HG03571 (cell line): Measurements from ENCODE around the gene RYR2.

Experiments
- ATAC-seq: cut with Tn5 transposase; IDR thresholded peaks from one replicate; pipeline ENCODE4 v1.9.1; 2021; ENCODE audit not compliant: unreplicated experiment

RYR2 gene

GRCh38 chr1:237191403-237191802 is 149.4 kb downstream of the RYR2 start:
- ATAC-seq, result no peak

- ATAC-seq, result no peak
Observed at GRCh38 chr1:237197470-237198425, 155.8 kb downstream of the RYR2 start.

GRCh38 chr1:237199026-237199425 is 157.0 kb downstream of the RYR2 start:
- no peak for ATAC-seq

GRCh38 chr1:237201155-237201554 is 159.2 kb downstream of the RYR2 start:
- no peak for ATAC-seq

- ATAC-seq, result no peak
Observed at GRCh38 chr1:237204841-237205240, 162.9 kb downstream of the RYR2 start.

- no peak for ATAC-seq
Observed at GRCh38 chr1:237205400-237206064, 163.5 kb downstream of the RYR2 start.

DNA sequence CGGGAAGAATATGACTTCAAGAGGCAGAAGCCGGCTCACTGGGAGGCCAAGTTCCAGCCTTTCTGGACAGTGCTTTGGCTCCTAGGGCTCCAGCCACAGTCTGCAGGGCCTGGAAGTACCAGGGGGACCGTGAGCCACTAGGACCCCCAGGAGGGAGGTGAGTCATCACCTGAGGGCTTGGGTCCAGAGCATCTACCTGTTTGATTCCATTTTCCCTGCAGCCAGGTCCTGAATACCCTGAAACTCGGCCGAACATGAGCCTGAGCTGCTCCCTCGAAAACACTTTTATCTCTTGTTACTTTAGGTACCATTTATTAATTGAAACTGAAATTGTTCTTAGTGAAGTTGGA is 164.1 kb downstream of the RYR2 start:
- no peak for ATAC-seq

DNA sequence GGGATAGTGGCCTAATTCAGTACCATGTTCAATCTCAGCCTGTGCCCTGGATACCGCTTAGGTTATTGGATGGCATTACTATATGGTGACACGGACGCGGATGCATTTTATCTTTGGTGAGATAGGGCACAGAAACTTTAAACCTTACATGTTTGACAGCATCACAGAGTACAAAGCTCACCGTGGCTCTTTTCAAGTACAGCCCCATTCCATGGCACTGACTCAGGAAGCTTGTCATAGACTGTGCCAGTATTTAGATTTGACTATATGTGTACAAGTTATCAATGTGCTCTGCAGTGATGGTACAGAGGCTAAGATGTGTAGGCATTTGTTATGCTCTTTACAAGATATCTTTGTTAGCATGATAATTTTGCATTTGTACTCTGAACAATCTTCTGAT is 169.0 kb downstream of the RYR2 start:
- ATAC-seq, result no peak

GRCh38 chr1:237211540-237211939 is 169.6 kb downstream of the RYR2 start:
- no peak for ATAC-seq

DNA sequence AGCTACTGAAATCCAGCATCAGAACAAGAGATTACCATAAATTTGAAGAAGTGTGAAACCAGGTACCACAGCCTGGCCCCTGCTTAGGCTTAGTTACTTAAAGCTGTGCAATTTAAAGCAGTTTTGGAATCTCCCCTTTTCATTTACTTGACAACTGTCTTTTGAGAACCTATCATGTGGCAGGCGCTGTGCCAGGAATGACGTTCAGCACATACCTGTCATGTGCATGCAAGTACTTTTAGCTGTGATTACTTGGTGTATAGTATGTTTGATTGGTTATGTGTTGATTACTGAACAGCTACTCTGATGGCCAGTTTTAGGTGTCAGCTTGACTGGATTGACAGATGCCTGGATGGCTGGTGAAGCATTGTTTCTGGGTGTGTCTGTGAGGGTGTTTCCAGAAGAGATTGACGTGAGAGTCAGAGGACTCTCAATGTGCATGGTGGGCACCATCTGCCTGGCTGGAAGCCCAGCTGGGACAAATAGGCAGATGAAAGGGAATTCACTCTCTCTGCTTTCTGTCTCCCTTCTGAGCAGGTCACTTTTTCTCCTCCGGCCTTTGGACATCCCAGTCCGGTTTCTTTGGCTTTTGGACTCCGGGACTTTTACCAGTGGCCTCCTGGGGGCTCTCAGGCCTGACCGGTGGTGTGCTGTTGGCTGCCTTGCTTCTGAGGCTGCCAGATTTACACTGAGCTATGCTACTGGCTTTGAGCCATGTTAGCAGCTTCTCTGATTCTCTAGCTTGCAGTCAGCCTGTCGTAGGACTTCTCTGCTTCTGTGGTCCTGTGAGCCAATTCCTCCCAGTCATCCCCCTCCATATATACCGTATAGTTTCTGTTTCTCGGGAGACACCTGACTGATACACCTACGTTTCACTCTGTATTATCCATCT is 178.0 kb downstream of the RYR2 start:
- no peak for ATAC-seq

GRCh38 chr1:237223419-237223818 is 181.4 kb downstream of the RYR2 start:
- no peak for ATAC-seq

DNA sequence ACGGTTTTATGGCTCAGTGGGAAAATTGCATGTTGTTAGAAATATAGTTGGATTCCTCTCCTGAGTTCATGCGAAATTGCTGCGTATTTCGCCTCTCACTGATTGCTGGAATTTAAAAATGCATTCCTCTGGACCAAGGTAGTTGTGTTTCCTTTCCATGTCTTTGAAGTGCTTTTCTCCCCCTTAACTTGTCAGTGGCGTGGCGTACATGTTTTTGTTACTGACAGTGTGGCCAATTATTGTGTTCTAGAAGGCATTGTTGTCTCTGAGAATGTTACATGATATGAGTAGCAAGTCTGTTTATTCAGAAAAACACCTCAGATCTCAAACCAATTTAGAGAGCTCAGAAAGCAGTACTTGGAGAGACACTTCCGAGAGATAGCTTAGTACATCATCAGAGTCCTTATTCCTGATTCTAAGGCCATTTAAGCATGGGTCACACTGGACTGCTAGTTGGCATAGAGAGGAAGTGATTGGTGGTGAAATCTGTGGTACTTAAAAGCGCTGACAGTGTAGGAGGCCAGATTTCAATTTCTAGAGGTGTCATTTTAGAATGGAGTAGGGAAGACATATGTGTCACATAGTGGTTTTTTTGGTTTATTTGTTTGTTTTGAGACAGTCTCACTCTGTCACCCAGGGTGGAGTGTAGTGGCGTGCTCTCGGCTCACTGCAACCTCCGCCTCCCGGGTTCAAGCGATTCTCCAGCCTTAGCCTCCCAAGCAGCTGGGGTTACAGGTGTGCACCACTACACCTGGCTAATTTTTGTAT is 184.4 kb downstream of the RYR2 start:
- no peak for ATAC-seq

DNA sequence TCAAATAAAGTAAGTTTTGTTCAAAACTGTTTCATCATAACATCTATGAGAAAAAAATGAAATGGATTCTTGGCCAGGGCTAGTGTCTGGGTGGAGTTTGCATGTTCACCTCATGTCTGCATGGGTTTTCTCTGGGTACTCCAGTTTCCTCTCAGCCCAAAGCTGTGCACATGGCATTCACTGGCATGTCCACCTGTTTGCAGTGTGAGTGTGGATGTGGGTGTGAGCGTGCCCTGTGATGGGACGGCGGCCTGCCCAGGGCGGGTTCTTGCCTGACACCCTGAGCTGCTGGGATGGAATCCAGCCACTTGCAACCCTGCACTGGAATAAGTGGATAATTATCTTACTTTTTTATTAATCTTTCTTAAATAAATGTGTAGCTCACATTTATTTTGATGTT is 185.5 kb downstream of the RYR2 start:
- no peak for ATAC-seq

DNA sequence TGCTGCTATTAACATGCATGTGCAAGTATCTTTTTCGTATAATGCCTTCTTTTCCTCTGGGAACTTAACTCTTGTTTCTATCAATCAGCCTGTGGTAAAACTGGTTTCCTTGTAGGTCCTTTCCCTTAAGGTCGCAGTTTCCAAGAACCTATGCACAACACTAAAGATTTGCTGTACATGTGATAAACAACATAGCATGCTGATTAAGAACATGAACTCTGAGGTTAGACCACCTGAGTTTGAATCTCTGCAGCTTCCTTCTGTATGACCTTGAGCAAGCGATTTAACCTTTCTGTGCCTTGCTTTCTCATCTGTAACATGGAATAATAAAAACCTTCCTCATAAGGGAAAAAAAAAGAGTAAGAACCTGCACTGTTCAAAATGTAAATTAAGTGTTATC is 186.4 kb downstream of the RYR2 start:
- no peak for ATAC-seq

GRCh38 chr1:237229333-237229732 is 187.3 kb downstream of the RYR2 start:
- ATAC-seq, result no peak

GRCh38 chr1:237232501-237232900 is 190.5 kb downstream of the RYR2 start:
- ATAC-seq, result no peak

GRCh38 chr1:237235091-237235490 is 193.1 kb downstream of the RYR2 start:
- ATAC-seq, result no peak

DNA sequence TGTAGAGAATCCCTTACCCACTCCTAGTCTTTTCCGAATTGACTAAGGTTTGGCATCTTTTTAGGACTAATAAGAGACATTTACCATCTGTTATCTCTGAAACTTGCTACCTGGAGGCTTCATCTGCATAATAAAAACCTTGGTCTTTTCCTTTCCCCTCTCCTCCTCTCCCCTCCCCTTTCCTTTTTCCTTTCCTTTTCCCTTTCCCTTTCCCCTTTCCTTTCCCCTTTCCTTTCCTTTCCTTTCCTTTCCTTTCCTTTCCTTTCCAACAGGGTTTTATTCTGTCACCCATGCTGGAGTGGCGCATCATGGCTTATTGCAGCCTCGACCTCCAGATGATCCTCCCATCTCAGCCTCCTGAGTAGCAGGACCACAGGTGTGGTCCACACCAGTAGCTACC is 195.7 kb downstream of the RYR2 start:
- no peak for ATAC-seq

GRCh38 chr1:237239248-237239647 is 197.3 kb downstream of the RYR2 start:
- no peak for ATAC-seq

GRCh38 chr1:237241038-237241437 is 199.1 kb downstream of the RYR2 start:
- ATAC-seq, result no peak

DNA sequence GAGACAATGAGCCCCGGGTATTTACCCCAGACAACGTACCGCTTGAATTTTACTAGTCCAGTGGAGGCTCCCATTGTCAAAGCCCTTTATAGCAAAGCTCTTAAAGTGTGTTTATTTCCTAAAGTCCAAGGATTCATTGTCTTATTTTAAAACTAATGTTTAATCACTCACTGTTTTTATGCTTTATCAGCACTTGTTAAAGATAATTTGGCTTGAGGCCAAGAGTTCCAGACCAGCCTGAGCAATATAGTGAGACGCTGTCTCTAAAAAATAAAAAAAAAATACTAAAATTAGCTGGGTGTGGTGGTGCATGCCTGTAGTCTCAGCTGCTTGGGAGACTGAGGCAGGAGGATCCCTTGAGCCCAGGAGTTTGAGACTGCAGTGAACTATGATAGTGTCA is 202.8 kb downstream of the RYR2 start:
- no peak for ATAC-seq
